Measurements from ENCODE around the gene LCA5. TPM values are rescaled to one million over a fixed set of nuclear protein-coding genes. Genes with fewer than 3 reads are reported as not detected.
A peak's percentile ranks its signal among the peaks of the same experiment; 100 is the strongest.

LCA5 gene
- total RNA-seq, 1 experiment from 2014 or later = 0.73 TPM

GRCh38 chr6:79506251-79506650 lies 31.0 kb downstream of the LCA5 start:
- Histone ChIP-seq H3K9me2 (replicated peaks; ENCODE audit: low read length) (no peaks in the 10 kb centered on the region), H3K27me3 (ENCODE audit: low read length) (no peaks in the 10 kb centered on the region), H3K4me1 (ENCODE audit: insufficient read depth, low read length) (peaks cover 13% of the 10 kb centered on the region), H3K4me2 (ENCODE audit: low read length) (peak overlapping the region; percentile 49), H3F3A (ENCODE audit: low read length, unreplicated experiment) (no peaks in the 10 kb centered on the region), H3K4me3 (ENCODE audit: low read length) (no peak overlapping the region), H3K9ac (ENCODE audit: low read length) (no peak overlapping the region), H4K20me1 (ENCODE audit: low read length) (no peaks in the 10 kb centered on the region), H3K36me3 (ENCODE audit: low read depth, low read length) (no peaks in the 10 kb centered on the region), H3K9me3 (ENCODE audit: low read length) (no peaks in the 10 kb centered on the region), H2AFZ (ENCODE audit: low read length) (no peak overlapping the region), H3K79me2 (ENCODE audit: low read length) (no peaks in the 10 kb centered on the region), H3K27ac (ENCODE audit: low read length) (peak overlapping the region; percentile 24; the same call in 1 of the 2 replicates)
- intact Hi-C loops (cut with micrococcal nuclease) = no loop called here
- ATAC-seq (peak; percentile 98), DNase-seq (peak; percentile 83)
- POLR2A ChIA-PET (ENCODE audit: unreplicated experiment) = interaction anchor here (0.6 kb wide), 1 partner anchor 171 kb away, joined by 3 read pairs; no protein-coding TSS in a partner anchor
- CTCF ChIA-PET = no interaction called here
- no TSS peak for BruUV-seq (replicated peaks)
- no peak for TF ChIP-seq EZH2phosphoT487 (IDR thresholded peaks at IDR 0.05; ENCODE audit: borderline replicate concordance, low read length)
- TF ChIP-seq EZH2 (IDR thresholded peaks at IDR 0.05; ENCODE audit: low read length, unreplicated experiment) = no peak
- TF ChIP-seq CTCF (conservative IDR thresholded peaks at IDR 0.05; ENCODE audit: low read depth, low read length) = no peak

GRCh38 chr6:79504372-79504771 lies 32.9 kb downstream of the LCA5 start:
- Histone ChIP-seq H3K36me3 (ENCODE audit: low read depth, low read length) (no peaks in the 10 kb centered on the region), H3K79me2 (ENCODE audit: low read length) (no peaks in the 10 kb centered on the region), H3K9me2 (replicated peaks; ENCODE audit: low read length) (no peaks in the 10 kb centered on the region), H3K27me3 (ENCODE audit: low read length) (no peaks in the 10 kb centered on the region), H4K20me1 (ENCODE audit: low read length) (no peaks in the 10 kb centered on the region), H3K4me2 (ENCODE audit: low read length) (no peak overlapping the region), H2AFZ (ENCODE audit: low read length) (no peak overlapping the region), H3K9ac (ENCODE audit: low read length) (no peak overlapping the region), H3K9me3 (ENCODE audit: low read length) (no peaks in the 10 kb centered on the region), H3K27ac (ENCODE audit: low read length) (no peak overlapping the region), H3K4me1 (ENCODE audit: insufficient read depth, low read length) (peaks cover 13% of the 10 kb centered on the region), H3F3A (ENCODE audit: low read length, unreplicated experiment) (no peaks in the 10 kb centered on the region), H3K4me3 (ENCODE audit: low read length) (no peak overlapping the region)
- ChIA-PET POLR2A (ENCODE audit: unreplicated experiment) (no interaction called here), CTCF (no interaction called here)
- TF ChIP-seq CTCF (conservative IDR thresholded peaks at IDR 0.05; ENCODE audit: low read depth, low read length) = no peak
- TF ChIP-seq EZH2phosphoT487 (IDR thresholded peaks at IDR 0.05; ENCODE audit: borderline replicate concordance, low read length) = no peak
- no peak for TF ChIP-seq EZH2 (IDR thresholded peaks at IDR 0.05; ENCODE audit: low read length, unreplicated experiment)
- no peak for ATAC-seq
- intact Hi-C loops (cut with micrococcal nuclease) = no loop called here
- BruUV-seq (replicated peaks) = no TSS peak
- no peak for DNase-seq

GRCh38 chr6:79498842-79499241 lies 38.4 kb downstream of the LCA5 start:
- ATAC-seq = no peak
- CTCF ChIA-PET = no interaction called here
- intact Hi-C loops (cut with micrococcal nuclease) = no loop called here

More at GRCh38 chr6:79498842-79499241, 38.4 kb downstream of the LCA5 start:
- Histone ChIP-seq H3K4me3 (ENCODE audit: low read length) (no peak overlapping the region), H4K20me1 (ENCODE audit: low read length) (no peaks in the 10 kb centered on the region), H3K9me3 (ENCODE audit: low read length) (no peaks in the 10 kb centered on the region), H3K4me2 (ENCODE audit: low read length) (no peak overlapping the region), H3K79me2 (ENCODE audit: low read length) (no peaks in the 10 kb centered on the region), H3K9me2 (replicated peaks; ENCODE audit: low read length) (no peaks in the 10 kb centered on the region), H3K27ac (ENCODE audit: low read length) (no peak overlapping the region), H3K36me3 (ENCODE audit: low read depth, low read length) (no peaks in the 10 kb centered on the region), H3K9ac (ENCODE audit: low read length) (no peak overlapping the region), H2AFZ (ENCODE audit: low read length) (no peak overlapping the region), H3F3A (ENCODE audit: low read length, unreplicated experiment) (no peaks in the 10 kb centered on the region), H3K4me1 (ENCODE audit: insufficient read depth, low read length) (no peaks in the 10 kb centered on the region), H3K27me3 (ENCODE audit: low read length) (no peaks in the 10 kb centered on the region)
- DNase-seq = no peak
- TF ChIP-seq EZH2phosphoT487 (IDR thresholded peaks at IDR 0.05; ENCODE audit: borderline replicate concordance, low read length) = no peak
- no peak for TF ChIP-seq CTCF (conservative IDR thresholded peaks at IDR 0.05; ENCODE audit: low read depth, low read length)
- no peak for TF ChIP-seq EZH2 (IDR thresholded peaks at IDR 0.05; ENCODE audit: low read length, unreplicated experiment)
- POLR2A ChIA-PET (ENCODE audit: unreplicated experiment) = no interaction called here
- no TSS peak for BruUV-seq (replicated peaks)
